T-helper 22 cell (primary cell): ENCODE results near the gene VARS2.
"Not testable (repeated sequence)": the region's sequence is repeated elsewhere in the genome, so short reads cannot be mapped to it uniquely, and the experiment has no call there.

Source experiments
- DNase-seq: peaks from one replicate; pipeline ENCODE4 v3.0.0-alpha.2; 2020; ENCODE audit warnings: low read depth

The VARS2 gene

GRCh38 chr6:30914076-30914853 lies at the start of gene VARS2:
VARS2 (plus strand) TSS chr6:30914238; CDS start chr6:30914837, 599 bp downstream.
- DNase-seq: peak; percentile 81

DNA sequence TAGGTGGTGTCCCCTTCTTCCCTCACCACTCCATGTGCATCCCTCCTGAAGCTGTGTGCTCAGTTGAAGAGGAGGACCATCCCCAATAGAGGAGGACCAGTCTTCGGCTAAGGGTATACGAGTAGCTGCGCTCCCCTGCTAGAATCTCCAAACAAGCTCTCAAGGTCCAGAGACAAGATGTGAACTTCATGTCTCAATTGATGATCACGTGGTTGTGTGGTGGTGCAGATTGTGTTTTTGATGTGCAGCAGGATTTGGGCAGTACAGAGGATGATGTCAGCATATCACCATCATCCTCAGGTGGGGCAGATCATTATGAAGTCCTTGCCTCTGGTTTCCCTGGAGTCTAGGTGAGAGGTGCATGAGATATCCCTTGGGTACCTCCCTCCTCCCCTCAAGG lies 49.7 kb upstream of the VARS2 start:
- no peak for DNase-seq

DNA sequence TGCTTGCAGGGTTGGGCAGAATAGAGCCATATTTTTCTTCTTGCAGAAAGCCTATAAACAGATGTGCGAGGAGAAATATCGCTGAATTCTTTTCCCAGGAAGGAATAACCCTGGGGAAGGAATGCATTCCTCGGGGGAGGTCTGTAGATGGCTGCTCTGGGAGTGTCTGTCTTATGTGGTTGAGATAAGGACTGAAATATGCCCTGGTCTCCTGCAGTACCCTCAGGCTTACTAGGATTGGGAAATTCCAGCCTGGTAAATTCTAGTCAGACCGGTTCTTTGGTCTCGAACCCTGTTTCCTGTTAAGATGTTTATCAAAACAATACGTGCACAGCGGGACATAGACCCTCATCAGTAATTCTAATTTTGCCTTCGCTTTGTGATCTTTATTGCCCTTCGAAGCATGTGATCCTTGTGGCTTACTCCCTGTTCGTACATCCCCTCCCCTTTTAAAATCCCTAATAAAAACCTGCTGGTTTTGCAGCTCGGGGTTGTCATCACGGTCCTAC lies 44.7 kb upstream of the VARS2 start:
- DNase-seq: not testable (repeated sequence)

- no peak for DNase-seq
Measured at GRCh38 chr6:30870546-30870945, 43.5 kb upstream of the VARS2 start.

DNA sequence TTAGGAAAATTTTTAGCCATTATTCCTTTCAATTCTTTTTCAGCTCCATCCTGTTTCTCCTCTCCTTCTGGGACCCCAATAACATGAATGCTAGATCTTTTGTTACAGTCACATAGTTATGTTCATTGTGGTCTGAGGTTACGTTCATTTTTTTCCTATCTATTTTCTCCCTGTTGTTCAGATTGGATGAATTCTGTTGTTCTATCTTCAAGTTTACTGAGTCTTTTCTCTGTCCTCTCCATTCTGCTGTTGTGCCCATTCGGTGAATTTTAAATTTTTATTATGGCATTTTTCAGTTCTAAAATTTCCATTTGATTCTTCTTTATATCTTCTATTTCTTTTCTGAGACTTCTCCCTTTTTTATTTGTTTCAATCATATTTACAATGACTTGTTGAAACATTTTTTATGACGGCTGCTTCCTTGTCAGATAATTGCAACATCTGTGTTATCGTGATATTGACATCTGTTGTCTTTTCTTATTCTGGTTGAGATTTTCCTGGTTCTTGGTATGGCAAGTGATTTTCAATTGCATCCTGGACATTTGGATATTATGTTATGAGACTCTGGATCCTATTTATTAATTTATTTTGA lies 42.4 kb upstream of the VARS2 start:
- no peak for DNase-seq

DNA sequence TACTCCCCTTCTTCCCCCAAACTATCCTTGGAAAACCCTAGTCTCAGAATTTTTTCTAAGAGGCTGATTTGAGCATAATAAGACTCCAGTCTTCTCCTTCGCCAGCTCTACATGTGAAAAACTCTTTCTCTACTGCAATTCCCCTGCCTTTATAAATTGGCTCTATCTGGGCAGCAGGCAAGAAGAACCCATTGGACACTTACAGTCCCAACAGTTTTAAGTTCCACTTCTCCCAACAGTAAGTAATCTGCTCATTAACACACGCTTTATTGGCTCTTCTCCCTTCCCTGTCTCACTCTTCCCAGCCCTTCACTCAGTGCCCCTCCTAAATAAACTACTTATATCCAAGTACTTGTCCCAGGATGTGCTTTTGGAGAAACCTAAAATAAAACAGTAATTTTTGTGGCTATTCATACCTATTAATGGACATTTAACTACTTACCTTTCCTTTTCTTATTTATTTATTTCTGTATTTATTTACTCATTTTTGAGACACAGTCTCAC lies 40.8 kb upstream of the VARS2 start:
- DNase-seq: no peak

GRCh38 chr6:30873795-30874194 lies 40.2 kb upstream of the VARS2 start:
- not testable (repeated sequence) for DNase-seq

DNA sequence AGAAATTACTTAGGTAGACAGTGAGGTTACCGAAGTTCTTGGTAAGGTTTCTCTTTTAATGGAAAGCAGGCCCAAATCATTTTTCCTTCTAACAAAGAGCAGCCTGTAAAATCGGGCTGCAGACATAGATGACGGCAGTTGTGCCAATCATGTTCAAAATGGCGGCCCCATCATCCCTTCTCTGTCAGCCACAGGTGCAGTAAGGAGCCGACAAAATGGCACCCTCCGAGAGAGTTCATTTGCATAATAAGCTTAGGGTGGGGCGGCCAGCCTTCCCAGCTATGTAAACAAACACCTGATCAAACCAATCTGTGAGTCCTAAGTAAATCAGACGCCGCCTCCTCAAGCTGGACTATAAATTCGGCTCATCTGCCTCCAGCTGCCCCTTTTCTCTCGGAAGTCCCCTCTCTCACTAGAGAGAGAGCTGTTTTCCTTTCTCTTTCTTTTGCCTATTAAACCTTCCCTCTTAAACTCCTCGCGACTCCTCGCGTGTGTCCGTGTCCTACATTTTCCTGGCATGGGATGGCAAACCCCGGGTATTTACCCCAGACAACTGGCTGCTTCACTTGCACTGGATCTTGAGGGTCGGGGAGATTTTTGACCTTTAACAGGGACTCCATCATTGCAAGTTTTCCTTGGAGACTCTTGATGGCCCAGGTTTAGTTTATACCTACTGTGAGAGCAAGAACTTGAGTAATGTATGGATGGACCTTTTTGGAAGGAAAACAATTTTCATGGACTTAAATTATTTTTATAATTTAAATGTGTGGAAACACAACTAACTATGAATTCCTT lies 38.6 kb upstream of the VARS2 start:
- no peak for DNase-seq

GRCh38 chr6:30876039-30876730 lies 37.9 kb upstream of the VARS2 start:
- no peak for DNase-seq

DNA sequence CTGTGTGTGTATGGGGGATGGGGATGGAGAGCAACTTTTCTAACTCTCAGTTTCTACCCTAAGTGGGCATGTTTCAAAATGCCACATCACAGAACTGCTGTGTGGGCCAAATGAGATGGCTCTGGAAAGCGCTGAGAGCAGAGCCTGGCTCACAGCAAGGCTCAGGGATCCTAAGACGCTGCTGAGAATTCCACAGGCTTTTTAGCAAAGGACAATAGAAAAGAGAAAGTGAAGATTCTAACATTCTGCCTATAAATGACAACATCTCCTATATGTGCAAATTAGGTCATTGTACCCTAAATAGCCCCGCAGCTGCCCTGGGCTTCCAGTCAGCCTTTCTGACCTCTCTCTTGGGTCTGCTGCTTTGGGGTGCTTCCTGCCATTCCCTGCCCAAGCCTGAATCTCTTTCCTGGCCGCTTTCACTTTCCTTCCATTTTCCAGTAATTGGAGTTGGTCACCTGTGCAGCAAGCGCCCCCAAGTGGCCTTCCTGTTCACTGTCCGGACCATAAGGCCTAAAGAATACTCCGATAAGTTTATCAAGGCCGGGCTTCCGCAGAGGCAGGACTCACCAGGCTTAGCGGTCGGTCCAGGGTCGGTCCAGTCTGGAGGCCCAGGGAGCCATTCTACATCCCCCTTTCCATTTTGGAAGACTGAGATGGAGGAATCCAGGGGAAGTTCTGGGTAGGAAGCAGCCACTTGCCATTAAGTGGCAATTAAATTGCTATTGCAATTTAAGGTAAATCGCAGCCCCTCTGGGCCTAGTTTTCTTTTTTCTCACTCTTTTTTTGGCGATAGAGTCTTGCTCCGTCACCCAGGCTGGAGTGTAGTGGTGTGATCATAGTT lies 36.4 kb upstream of the VARS2 start:
- peak; percentile 34 for DNase-seq

GRCh38 chr6:30879684-30880427 lies 34.2 kb upstream of the VARS2 start:
- DNase-seq: no peak

- DNase-seq: no peak
Measured at GRCh38 chr6:30880698-30881252, 33.3 kb upstream of the VARS2 start.

GRCh38 chr6:30881392-30882203 lies 32.4 kb upstream of the VARS2 start:
- DNase-seq: no peak

DNA sequence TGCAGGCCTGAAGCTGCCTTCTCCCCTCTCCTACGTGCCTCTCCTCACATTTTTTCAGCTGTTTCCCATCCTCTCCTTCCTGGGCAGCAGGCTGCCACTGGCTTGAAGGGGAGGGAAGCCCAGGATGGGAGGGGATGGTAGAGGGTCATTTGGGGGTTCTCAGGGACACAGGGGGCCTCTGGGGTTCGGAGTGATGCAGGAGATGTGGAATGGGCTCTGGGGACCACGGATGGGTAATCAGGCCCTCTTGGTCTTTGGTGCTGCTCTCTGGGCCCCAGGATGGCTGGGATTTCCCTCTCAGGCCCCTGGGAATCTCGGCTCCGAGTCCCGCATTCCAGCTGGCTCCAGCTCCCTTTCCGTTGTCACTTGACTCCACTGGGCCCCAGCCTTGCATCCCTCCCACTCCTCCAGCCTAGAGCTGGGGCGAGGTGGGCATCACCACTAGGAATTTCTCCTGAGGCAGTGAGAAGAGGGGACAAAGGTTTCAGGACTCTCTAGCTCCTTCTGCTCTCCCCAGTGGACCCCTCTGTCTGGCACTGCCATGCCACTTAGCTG lies 31.8 kb upstream of the VARS2 start:
- DNase-seq: no peak

GRCh38 chr6:30882759-30883684 lies 31.0 kb upstream of the VARS2 start:
- DNase-seq: no peak

DNA sequence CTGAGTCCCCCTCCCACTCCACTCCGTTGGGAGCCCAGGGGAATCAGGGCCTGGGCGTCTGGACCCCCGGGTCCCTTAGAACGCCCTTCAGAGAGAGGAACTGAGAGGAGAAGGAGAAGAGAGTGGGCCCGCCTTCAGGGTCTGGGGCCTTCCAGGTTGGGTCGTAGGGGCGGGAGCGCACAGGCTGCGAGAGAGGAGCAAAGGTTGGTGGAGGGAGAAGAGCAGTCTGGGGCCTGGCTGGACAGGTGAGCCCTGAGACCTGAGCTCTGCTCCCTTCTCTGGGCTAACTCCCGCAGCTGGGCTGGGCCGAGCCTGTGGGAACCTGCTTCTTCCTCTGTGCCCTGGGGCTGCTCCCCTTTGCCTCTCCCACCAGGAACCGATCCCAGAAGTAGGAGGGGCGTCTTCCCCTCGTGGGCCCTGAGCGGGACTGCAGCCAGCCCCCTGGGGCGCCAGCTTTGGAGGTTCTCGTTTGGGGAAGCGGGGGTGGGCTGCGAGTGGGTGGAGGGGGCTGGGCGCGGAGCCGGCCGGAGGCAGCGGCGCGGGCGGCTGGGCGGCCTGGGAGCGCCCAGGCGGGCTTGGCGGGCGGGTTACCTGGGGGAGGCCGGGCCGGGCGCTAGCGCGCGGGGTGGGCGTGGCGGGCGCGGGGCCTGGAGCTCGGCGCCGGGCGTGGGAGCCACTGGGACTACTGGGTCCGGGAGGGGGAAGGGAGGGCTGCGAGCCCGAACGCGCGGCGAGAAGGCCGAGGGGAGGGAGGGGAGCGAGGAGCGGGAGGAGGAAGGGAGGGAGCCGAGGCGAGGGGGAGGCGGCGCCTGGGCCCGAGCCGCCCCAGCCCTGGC lies 30.1 kb upstream of the VARS2 start, which contains the start of gene DDR1:
Gene DDR1 (plus strand): TSS at position 835 of the 836 bp plus-strand sequence. CDS start 4,211 bp downstream, outside the sequence.
- DNase-seq: peak; percentile 26
